Right lobe of liver (tissue), 6 donors: ENCODE data around the gene CCDC28B. TPM values are rescaled to one million over a fixed set of nuclear protein-coding genes. Genes with fewer than 3 reads are reported as not detected.
"Not testable (repeated sequence)": the region's sequence is repeated elsewhere in the genome, so short reads cannot be mapped to it uniquely, and the experiment has no call there.

Experiments
- ATAC-seq, 4 donors: fragments of 200-7000 bp; cut with Tn5 transposase; one replicate each; pipeline ENCODE4 v1.9.1; 2020; ENCODE audit warnings: mild to moderate bottlenecking in 4 of 4, moderate library complexity in 4 of 4
- DNase-seq, 3 donors: peaks; one replicate each; pipeline ENCODE4 v3.0.0-alpha.2; 2020
- H3K27ac ChIP-seq, 3 donors: fragments of 200-600 bp; one replicate each; pipeline ENCODE4 v1.8.0; 2022
- H3K27me3 ChIP-seq, 2 donors: fragments of 200-600 bp; one replicate each; pipeline ENCODE4 v1.8.0; 2022
- H3K36me3 ChIP-seq, 4 donors: fragments of 200-600 bp; sonication (generic) in 1 of 4; one replicate each; pipeline versions ENCODE4 v1.5.1 to v1.8.0; 2017 to 2022; ENCODE audit warnings: control low read depth in 1 of 4
- H3K4me1 ChIP-seq, 4 donors: fragments of 200-600 bp; sonication (generic) in 1 of 4; one replicate each; pipeline versions ENCODE4 v1.5.1 to v1.8.0; 2017 to 2022; ENCODE audit warnings: control low read depth in 1 of 4
- H3K4me3 ChIP-seq, 3 donors: fragments of 200-600 bp; one replicate each; pipeline ENCODE4 v1.8.0; 2022
- H3K9me3 ChIP-seq, 4 donors: fragments of 200-600 bp; sonication (generic) in 1 of 4; one replicate each; pipeline versions ENCODE4 v1.5.1 to v1.8.0; 2017 to 2022; ENCODE audit warnings: control low read depth in 1 of 4
- CTCF ChIP-seq, 4 donors: fragments of 200-600 bp in 3 of 4; fragments of 450-650 bp in 1 of 4; IDR thresholded peaks; one replicate each; pipeline versions ENCODE4 v1.5.1 to v1.8.0; 2016 to 2022; ENCODE audit warnings: antibody characterized with exemption in 4 of 4, mild to moderate bottlenecking in 2 of 4
- POLR2A ChIP-seq: fragments of 450-650 bp; IDR thresholded peaks from one replicate; pipeline ENCODE4 v1.6.1; 2017; ENCODE audit warnings: antibody characterized with exemption, mild to moderate bottlenecking
- WGBS: methylation state at CpG from one replicate; pipeline ENCODE4 v1.1.6; 2018; ENCODE audit warnings: low coverage, low lambda C conversion rate; ENCODE audit not compliant: insufficient coverage; ENCODE audit errors: missing lambda C conversion rate; 5-methylcytosine and 5-hydroxymethylcytosine counted together
- intact Hi-C, 2 donors: fragments of 100-400 bp; cut with DNase I; formaldehyde crosslinking; loops; one replicate each; pipeline versions ENCODE4 v1.11.2 to v1.14.1; 2022
- total RNA-seq, 6 experiments: library from RNA; depleted of rRNA in 2 of 6; stranded (reverse); fragments of >200 nt in 2 of 6; fragmentation: NEBNext Ultra II Directional in 3 of 6; extraction: Animal tissue kit (Norgen Biotek cat#: 25700) in 3 of 6; gene quantifications; one replicate each; pipeline versions ENCODE4 v1.1.0 to v1.2.4, GENCODE V29; 2016 to 2023
- donor health status: DM: no; HTN: yes; CAD: no.
- donor health status: DM: no; HTN: no; CAD: no.
- donor health status: DM: no; HTN: no; CAD: no.
- donor health status: DM: no; HTN: yes; CAD: no.
- donor health status: DM: no; HTN: yes; CAD: no.

Gene CCDC28B
- total RNA-seq, 6 experiments from 2014 or later: 0.56 to 1.3 (median 0.68) TPM

GRCh38 chr1:32163405-32163804, 37.0 kb upstream of the CCDC28B start:
- Histone ChIP-seq H3K27me3 (no peaks in the 10 kb centered on the region), H3K9me3 (no peaks in the 10 kb centered on the region), H3K27ac (no peak overlapping the region), H3K36me3 (peaks cover 3 to 77% (median 27%) of the 10 kb centered on the region in 4 donors), H3K4me3 (no peak overlapping the region), H3K4me1 (peaks cover 0 to 9% (median 2%) of the 10 kb centered on the region in 4 donors)
- intact Hi-C loops: no loop called here
- no peak for ATAC-seq
- TF ChIP-seq CTCF (IDR thresholded peaks at IDR 0.05) (no peak), POLR2A (no peak)
- 100% methylated on average over 1 of the region's 2 CpGs for WGBS
- no peak for DNase-seq

GRCh38 chr1:32165633-32166032, 34.8 kb upstream of the CCDC28B start:
- H3K27me3 ChIP-seq, H3K4me1 ChIP-seq, H3K4me3 ChIP-seq, DNase-seq, H3K9me3 ChIP-seq, intact Hi-C loops, H3K27ac ChIP-seq, ATAC-seq: not testable (repeated sequence)
- 83% methylated on average over 3 of the region's 10 CpGs for WGBS
- peaks cover 0 to 80% (median 34%) of the 10 kb centered on the region in 4 donors for H3K36me3 ChIP-seq

- Histone ChIP-seq H3K36me3 (peaks cover 0 to 57% (median 28%) of the 10 kb centered on the region in 4 donors), H3K4me3 (no peak overlapping the region), H3K9me3 (no peaks in the 10 kb centered on the region), H3K27me3 (no peaks in the 10 kb centered on the region), H3K27ac (no peak overlapping the region), H3K4me1 (no peaks in the 10 kb centered on the region)
- DNase-seq: no peak
- intact Hi-C loops: no loop called here
- no peak for TF ChIP-seq POLR2A
- TF ChIP-seq CTCF (IDR thresholded peaks at IDR 0.05): no peak
- WGBS: 81% methylated on average over 4 of the region's 4 CpGs
- ATAC-seq: no peak
These were observed 29.4 kb upstream of the CCDC28B start for GRCh38 chr1:32170991-32171390.

GRCh38 chr1:32172621-32173245, 27.7 kb upstream of the CCDC28B start:
- H3K36me3 ChIP-seq: peaks cover 0 to 41% (median 21%) of the 10 kb centered on the region in 4 donors
- no peak overlapping the region for H3K4me3 ChIP-seq
- no peak overlapping the region for H3K27ac ChIP-seq
- TF ChIP-seq CTCF (IDR thresholded peaks at IDR 0.05): no peak
- no peak for TF ChIP-seq POLR2A
- H3K9me3 ChIP-seq: no peaks in the 10 kb centered on the region
- H3K27me3 ChIP-seq: no peaks in the 10 kb centered on the region
- WGBS: 93% methylated on average over 1 of the region's 1 CpG
- ATAC-seq (no peak), DNase-seq (no peak)
- peaks cover 0 to 14% (median 6%) of the 10 kb centered on the region in 4 donors for H3K4me1 ChIP-seq
- intact Hi-C loops: no loop called here

- H3K27ac ChIP-seq: peak overlapping the region; percentile 80 to 95 (median 81)
- peak overlapping the region in 2 of 3 donors; percentile 84 to 87 for H3K4me3 ChIP-seq
- H3K36me3 ChIP-seq: peaks cover 0 to 10% (median 3%) of the 10 kb centered on the region in 4 donors
- H3K27me3 ChIP-seq: no peaks in the 10 kb centered on the region
- peak; percentile 55 to 71 (median 58) for ATAC-seq
- TF ChIP-seq POLR2A (no peak), CTCF (IDR thresholded peaks at IDR 0.05) (no peak)
- peaks cover 0 to 46% (median 19%) of the 10 kb centered on the region in 4 donors for H3K4me1 ChIP-seq
- no peaks in the 10 kb centered on the region for H3K9me3 ChIP-seq
- intact Hi-C loops: no loop called here
- 30% methylated on average over 7 of the region's 7 CpGs for WGBS
- peak in 1 of 3 donors; percentile 72 for DNase-seq
These were observed 21.8 kb upstream of the CCDC28B start for GRCh38 chr1:32178380-32179192.
